C1 segment of cervical spinal cord (tissue), 14 donors: ENCODE results near the gene CCDC92B.
"Not testable (repeated sequence)": the region's sequence is repeated elsewhere in the genome, so short reads cannot be mapped to it uniquely, and the experiment has no call there.

Experiments
- DNase-seq, 14 donors: peaks; one replicate each; lab custom pipeline; 2025; lab: John Stamatoyannopoulos, UW

Gene CCDC92B

DNA sequence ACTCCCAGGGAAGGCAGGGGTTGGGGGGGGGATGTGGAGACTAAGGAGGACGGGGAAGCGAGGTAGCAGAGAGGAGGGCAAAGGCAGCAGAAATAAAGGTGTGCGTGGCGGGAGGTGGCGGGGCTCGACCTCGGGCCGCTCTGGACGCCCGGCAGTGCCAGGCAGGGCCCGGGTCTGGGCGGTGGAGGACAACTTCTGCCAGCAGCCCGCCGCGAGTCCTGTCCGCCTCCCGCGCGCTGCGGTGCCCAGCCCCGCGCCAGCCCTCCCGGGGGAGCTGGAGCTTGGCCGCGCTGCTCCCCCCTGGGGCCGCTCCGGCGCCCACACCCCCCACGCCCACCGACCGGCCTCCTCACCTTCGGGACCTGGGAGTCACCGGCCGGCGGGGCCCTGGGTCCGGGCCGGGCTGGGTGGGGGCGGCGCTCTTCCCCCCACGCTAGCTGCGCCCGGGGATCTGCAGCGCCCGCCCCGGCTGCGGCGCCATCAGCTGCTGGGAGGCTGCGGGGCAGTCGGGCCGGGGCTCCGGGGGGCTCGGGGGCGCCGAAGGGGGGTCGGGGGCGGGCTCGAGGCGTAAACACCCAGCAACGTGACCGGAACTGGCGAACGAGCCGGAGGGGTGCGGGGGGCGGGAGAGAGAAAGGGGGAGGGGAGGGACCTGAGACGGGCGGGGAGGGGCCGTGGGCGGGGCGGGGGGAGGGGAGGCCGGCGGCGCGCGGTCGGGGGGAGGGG lies at the start of gene CCDC92B:
Gene CCDC92B, minus strand, starts transcription at position 595 of the 726 bp plus-strand sequence. CDS start 14,507 bp downstream, outside the sequence.
- peak in 2 of 14 donors; percentile 7 to 77 for DNase-seq

DNA sequence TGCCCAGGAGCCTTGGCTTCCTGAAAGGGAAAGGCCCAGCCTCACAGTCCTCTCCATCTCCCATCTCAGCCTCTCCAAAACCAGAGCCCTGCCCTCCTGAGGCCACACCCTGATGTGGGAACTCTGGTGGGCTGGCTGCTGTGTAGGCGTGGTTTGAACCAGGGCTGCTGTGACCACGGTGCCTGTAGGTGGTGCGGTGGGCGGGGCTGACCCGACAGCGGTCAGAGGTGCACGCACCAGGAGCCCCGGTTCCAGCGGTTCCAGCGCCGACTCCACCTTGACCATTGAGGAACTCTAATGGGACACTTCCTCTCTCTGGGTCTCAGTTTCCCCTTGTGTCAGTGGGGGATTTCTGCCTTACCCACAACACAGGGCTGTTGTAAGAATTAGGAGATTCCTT lies 49.2 kb upstream of the CCDC92B start:
- no peak for DNase-seq

- DNase-seq, result no peak
These were observed 48.7 kb upstream of the CCDC92B start for GRCh38 chr17:2798188-2798587.

- peak in 4 of 14 donors; percentile 13 to 93 (median 28) for DNase-seq
These were observed 48.2 kb upstream of the CCDC92B start for GRCh38 chr17:2797637-2798036.

- peak in 2 of 14 donors; percentile 30 to 43 for DNase-seq
These were observed 47.8 kb upstream of the CCDC92B start for GRCh38 chr17:2797226-2797625.

- DNase-seq, result peak in 8 of 14 donors; percentile 2 to 63 (median 37)
These were observed 47.0 kb upstream of the CCDC92B start, which contains the start of gene RAP1GAP2 for GRCh38 chr17:2796164-2797125. Gene RAP1GAP2, plus strand, starts transcription at chr17:2796438. Its CDS starts 90 bp downstream, at chr17:2796528.

DNA sequence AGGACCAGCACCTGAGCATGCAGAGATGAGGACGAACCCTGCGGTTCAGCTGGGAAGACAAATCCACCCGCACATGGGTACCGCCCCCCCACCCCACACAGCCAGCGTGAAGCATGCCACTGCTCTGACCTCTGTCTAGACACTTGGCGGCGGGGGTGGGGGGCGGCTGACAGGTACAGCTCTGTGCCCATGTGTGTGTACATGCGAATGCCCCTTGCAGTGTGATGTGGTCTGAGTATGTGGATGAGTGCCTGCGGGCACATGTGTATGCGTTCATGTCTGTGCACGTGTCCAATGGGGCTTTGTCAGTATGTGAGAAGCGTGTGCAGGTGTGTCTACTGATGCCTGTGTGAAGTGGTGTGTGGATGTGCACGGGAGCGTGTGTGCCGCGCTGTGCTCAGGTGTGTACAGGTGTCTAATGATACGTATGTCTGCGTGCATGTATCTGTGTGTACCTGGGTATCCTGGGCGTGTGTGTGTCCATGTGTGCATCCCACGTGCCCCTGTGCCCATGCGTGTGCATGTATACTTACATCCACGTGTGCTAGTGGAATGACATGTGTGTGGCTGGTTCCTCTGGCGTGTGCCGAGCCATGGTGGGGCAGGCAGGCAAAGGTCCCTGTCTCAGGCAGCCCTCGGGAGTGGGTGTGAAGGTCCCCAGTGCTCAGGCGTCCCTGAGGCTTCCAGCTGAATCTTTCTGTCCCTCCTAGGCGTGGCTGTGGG lies 46.1 kb upstream of the CCDC92B start:
- DNase-seq, result no peak

GRCh38 chr17:2794111-2794803 lies 44.8 kb upstream of the CCDC92B start:
- DNase-seq, result no peak

DNA sequence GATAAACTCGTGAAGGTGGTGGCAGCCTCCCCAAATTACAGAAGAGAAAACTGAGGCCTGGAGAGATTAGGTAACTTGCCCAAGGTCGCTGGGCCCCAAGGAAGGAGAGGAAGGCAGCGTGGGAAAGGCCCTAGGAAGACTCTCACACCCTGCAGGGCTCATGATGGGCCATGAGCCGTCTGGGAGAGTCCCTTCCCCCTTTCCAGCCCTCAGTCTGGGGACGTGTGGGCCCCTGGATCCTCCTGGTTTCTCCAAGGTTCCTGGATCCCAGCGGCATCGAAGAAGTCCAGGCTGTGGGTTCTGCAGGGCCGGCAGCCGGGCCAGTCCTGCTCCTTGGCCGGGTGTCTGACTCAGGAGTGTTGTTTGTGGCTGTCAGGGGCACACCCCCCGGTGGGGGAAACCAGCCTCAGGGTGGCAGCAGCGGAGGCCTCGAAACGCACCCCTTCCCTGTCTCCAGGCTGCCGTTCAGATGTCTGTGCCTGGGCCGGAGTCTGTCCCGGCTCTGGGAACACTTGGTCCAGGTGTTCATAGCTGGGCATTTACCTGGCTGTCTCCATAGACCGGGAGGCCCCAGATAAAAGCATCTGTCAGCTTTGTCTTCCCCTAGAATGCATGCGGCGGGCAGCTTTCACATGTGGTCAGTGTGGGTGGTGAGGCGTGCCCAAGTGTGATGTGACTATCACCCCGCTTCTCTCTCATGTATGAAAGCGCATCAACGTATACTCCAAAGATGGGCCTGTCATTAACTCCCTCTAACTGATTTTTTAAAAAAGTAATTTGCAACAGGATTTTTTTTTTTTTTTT lies 43.1 kb upstream of the CCDC92B start:
- no peak for DNase-seq

DNA sequence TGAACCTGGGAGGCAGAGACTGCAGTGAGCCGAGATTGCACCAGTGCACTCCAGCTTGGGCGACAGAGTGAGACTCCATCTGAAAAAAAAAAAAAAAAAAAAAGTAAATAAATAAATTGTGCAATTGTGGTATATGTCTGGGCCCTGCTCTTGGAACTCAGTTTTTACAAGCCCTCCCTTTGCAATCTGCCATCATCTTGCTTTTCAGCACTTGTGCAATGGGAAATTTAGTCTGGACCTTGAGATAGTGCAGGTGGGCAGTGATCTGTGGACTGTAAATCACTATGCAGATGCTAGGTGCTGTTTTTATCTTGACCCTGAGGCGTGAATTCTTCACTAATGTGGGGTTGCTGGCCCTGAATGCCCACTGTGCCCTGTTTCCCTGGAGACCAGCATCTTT lies 40.2 kb upstream of the CCDC92B start:
- DNase-seq, result no peak

DNA sequence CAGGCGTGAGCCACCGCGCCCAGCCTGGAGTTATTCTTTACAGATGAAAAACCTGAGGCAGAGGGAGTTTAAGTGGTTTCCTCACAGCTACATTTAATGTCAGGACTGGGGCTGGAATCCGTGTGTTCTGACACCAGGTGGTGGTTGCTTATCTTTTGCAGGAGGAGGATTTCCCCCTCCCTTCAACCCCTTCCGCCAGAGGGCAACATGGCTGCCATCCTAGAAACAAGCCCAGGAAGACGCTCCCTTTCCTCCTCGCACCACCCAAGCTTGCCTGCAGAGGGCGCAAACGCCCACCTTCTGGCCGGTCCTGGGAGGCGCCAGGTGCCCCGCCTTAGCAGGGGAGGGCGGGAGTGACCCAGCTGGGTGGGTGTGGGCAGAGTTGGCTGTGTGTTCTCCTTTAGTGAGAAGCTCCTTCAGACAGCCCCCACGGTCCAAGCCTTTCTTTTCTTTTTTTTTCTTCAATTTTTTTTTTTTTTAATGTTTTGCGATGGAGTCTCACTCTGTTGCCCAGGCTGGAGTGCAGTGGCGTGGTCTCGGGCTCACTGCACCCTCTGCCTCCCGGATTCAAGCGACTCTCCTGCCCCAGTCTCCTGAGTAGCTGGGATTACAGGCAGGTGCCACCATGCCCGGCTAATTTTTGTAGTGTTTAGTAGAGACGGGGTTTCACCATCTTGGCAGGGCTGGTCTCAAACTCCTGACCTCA lies 36.9 kb upstream of the CCDC92B start:
- DNase-seq, result peak in 12 of 14 donors; percentile 18 to 83 (median 58)

- DNase-seq, result not testable (repeated sequence)
These were observed 35.9 kb upstream of the CCDC92B start for GRCh38 chr17:2785376-2785775.

- DNase-seq, result no peak
These were observed 35.4 kb upstream of the CCDC92B start for GRCh38 chr17:2784864-2785263.

DNA sequence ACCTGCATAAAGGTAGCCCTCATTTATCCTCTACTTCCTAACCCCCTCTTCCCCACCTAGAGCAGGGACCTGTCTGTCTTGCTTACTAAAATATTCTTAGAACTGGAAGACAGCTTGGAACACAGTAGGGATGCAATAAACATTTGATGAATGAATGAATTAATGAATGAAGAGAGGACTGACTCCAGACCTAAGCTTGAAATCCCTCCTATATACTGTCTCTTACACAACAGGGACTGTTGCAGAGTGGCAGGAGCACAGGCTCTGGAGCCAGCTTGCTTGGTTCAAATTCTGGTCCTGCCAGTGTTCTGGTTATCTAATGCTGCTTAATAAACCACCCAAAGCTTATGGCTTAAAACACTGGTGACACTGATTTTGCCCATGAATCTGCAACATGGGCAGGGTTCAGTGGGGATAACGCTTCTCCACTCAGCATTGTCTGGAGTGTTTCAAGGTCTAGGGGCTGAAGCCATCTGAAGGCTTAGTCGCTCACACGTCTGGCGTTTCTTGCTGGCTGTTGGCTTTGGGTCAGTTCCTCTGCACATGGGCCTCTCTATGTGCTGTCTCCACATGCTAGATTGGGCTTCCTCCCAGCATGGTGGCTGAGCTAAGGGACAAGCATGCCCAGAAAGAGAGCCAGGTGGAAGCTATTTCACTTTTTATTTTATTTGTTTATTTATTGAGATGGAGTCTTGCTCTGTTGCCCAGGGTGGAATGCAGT lies 34.0 kb upstream of the CCDC92B start:
- DNase-seq, result peak in 1 of 14 donors; percentile 59

GRCh38 chr17:2782055-2782454 lies 32.6 kb upstream of the CCDC92B start:
- DNase-seq, result no peak

DNA sequence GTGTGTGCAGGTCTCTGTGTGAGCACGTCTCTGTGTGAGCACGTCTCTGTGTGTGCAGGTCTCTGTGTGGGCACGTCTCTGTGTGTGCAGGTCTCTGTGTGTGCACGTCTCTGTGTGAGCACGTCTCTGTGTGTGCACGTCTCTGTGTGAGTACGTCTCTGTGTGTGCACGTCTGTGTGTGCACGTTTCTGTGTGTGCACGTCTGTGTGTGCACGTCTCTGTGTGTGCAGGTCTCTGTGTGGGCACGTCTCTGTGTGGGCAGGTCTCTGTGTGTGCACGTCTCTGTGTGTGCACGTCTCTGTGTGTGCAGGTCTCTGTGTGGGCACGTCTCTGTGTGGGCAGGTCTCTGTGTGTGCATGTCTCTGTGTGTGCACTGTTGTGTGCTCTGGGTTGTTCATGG lies 32.1 kb upstream of the CCDC92B start:
- not testable (repeated sequence) for DNase-seq

GRCh38 chr17:2780931-2781454 lies 31.5 kb upstream of the CCDC92B start:
- DNase-seq, result peak in 1 of 14 donors; percentile 98

DNA sequence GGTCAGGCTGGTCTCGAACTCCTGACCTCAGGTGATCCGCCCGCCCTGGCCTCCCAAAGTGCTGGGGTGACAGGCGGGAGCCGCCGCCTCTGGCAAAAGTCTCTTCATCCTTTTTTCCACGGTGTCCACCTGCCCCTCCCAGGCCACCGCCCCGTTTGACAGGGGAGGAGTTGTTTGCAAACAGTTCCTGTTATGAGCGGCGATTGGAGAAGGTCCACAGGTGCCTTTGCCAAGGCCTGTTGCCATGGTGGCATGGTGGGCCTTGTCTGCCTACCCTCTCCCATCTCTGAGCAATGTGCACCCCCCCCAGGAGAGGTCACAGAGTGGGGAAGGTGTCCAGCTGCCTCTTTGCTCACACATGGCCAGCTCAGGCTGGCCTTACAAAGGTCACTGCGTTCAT lies 30.8 kb upstream of the CCDC92B start:
- DNase-seq, result peak in 1 of 14 donors; percentile 48
